Choroid plexus epithelial cell (primary cell): ENCODE data around the gene GNRHR.

Experiments
- DNase-seq: peaks from one replicate; pipeline ENCODE4 v3.0.0-alpha.2; 2010; ENCODE audit warnings: low read depth
- H3K4me3 ChIP-seq: 2 replicates; pipeline ENCODE4 v1.5.1; 2011; ENCODE audit warnings: low read depth, mild to moderate bottlenecking, control low read depth, low read length, moderate library complexity
- CTCF ChIP-seq: conservative IDR thresholded peaks from 2 replicates; pipeline ENCODE4 v1.5.1; 2011; ENCODE audit warnings: low read depth, mild to moderate bottlenecking, control low read depth, inconsistent platforms, low read length, moderate library complexity

Gene GNRHR

DNA sequence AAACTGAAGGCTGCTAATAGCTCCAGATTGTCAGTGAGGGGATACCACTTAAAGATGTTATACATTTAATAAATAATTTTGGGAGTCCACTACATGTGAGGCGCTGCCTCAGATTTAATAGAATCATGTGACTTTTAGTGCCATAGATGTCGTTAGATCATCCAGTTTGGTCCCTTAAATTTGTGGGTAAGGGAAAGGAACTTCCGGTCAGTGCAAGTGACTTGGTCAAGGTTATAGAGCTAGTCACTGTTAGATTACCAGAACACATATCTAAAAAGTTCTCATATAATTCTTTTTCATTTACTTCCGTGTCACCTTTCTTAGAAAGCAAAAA lies 52.7 kb downstream of the GNRHR start:
- no peak for DNase-seq
- H3K4me3 ChIP-seq = peak overlapping the region; percentile 78
- no peak for TF ChIP-seq CTCF

- DNase-seq = peak; percentile 96
- H3K4me3 ChIP-seq = peak within 1 kb of the TSS; percentile 78
- peak; percentile 44 for TF ChIP-seq CTCF
Measured at GRCh38 chr4:67700738-67701516, 53.3 kb downstream of the GNRHR start, which contains the start of gene UBA6. TSS of gene UBA6 (minus strand) at chr4:67701155. CDS start at chr4:67701119, 36 bp downstream.

GRCh38 chr4:67700116-67700737 lies 54.0 kb downstream of the GNRHR start:
- peak; percentile 34 for DNase-seq
- TF ChIP-seq CTCF = no peak
- H3K4me3 ChIP-seq = peak overlapping the region; percentile 78

DNA sequence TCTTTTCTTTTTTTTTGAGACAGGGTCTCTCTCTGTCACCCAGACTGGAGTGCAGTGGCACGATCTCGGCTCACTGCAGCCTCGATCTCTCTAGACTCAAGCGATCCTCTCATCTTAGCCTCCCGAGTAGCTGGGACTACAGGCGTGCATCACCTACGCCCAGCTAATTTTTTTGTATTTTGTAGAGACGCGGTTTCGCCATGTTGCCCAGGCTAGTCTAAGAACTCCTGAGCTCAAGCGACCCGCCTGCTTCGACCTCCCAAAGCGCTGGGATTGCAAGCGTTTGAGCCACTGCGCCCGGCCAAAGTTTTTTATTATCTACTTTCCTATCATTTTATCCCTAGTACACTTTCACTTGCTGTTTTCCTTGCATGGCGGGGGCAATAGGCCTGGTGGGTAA lies 54.6 kb downstream of the GNRHR start:
- DNase-seq = no peak
- TF ChIP-seq CTCF = no peak
- H3K4me3 ChIP-seq = no peak overlapping the region

DNA sequence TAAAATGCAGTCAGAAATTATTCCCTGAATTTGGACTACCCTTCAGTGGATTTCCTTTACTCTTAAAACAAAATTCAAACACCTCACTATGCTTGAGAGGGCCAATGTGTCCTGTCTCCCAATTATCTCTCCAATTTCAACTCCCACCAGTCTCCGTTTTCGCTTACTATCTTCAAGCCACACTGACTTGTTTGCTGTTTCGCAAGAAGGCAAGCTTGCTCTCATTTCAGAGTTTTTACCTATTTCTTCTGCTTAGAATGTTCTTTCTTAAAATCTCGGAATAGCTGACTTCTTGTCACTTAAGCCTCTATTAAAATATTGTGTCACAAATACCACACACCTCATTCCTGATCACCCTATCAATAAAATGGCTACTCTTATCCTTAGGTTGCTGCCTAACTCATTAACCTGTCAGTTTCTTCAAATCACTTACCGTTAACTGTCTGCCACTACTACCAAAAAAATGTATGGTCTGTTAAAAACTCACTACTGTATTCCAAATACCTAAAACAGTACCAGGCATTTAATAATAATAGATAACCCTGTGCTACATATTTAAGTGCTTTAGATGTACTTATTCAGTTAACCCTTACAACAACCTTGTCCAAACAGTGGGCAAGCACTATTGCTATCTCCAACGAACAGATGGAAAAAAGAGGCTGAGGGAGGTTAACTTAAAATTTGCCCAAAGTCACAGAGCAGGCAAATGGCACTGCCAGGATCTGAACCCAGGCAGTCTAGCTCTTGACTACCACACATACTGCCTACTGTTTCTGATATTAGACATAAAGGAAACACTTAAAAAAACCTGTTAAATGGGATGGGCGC lies 56.1 kb downstream of the GNRHR start:
- no peak for TF ChIP-seq CTCF
- no peak overlapping the region for H3K4me3 ChIP-seq
- DNase-seq = no peak

DNA sequence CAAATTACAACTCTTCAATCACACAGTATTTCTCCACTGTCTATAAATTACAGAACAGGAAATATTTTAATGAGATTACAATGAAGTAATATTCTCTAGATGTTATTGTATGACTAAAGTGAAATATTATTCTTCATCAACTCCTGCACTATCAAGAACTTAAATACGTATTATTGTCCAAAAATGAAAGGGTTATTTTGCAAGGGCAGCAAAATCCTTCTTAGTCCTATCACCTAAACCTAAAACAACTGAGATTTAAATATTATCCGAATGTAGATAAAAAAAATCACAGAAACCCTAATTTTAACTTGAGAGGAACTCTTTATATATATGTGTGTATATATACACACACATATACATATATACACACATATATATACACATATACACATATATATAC lies 58.1 kb downstream of the GNRHR start:
- TF ChIP-seq CTCF = no peak
- no peak overlapping the region for H3K4me3 ChIP-seq
- no peak for DNase-seq
